ENCODE measurements around the gene LEPR. TPM values are rescaled to one million over a fixed set of nuclear protein-coding genes. Genes with fewer than 3 reads are reported as not detected.
A peak's percentile ranks its signal among the peaks of the same experiment; 100 is the strongest.

LEPR gene
- total and polyA plus RNA-seq, 2 donors from 2014 or later: 3.1 to 13.8 TPM

- H3K9ac ChIP-seq (ENCODE audit: low read length in 3 of 3): no peak overlapping the region
- TF ChIP-seq CTCF (IDR thresholded peaks at IDR 0.05; ENCODE audit: borderline replicate concordance, extremely low read depth, insufficient read depth): no peak
- no peak overlapping the region for H3K27ac ChIP-seq (ENCODE audit: low read depth in 2 of 2, low read length in 2 of 2)
- FAIRE-seq (no peak), DNase-seq (no peak)
- no peak overlapping the region for H3K4me3 ChIP-seq (ENCODE audit: low read length in 3 of 3)
- H3K36me3 ChIP-seq (ENCODE audit: control insufficient read depth in 2 of 3, insufficient read depth in 3 of 3, low read length in 3 of 3): no peaks in the 10 kb centered on the region
- intact Hi-C loops (cut with DNase I): no loop called here
- H3K27me3 ChIP-seq (ENCODE audit: control insufficient read depth, insufficient read depth, low read length): no peaks in the 10 kb centered on the region
- H3K9me3 ChIP-seq (ENCODE audit: control insufficient read depth in 2 of 3, insufficient read depth in 1 of 3, low read length in 3 of 3): no peaks in the 10 kb centered on the region
- peaks cover 0 to 30% (median 5%) of the 10 kb centered on the region in 3 donors for H3K4me1 ChIP-seq (ENCODE audit: control insufficient read depth in 2 of 3, insufficient read depth in 2 of 3, low read depth in 1 of 3, low read length in 3 of 3)
Measured at GRCh38 chr1:65412256-65412983, 8.0 kb upstream of the LEPR start.

GRCh38 chr1:65412984-65413375, 7.5 kb upstream of the LEPR start:
- no peak for TF ChIP-seq CTCF (IDR thresholded peaks at IDR 0.05; ENCODE audit: borderline replicate concordance, extremely low read depth, insufficient read depth)
- H3K4me3 ChIP-seq (ENCODE audit: low read length in 3 of 3): no peak overlapping the region
- H3K36me3 ChIP-seq (ENCODE audit: control insufficient read depth in 2 of 3, insufficient read depth in 3 of 3, low read length in 3 of 3): no peaks in the 10 kb centered on the region
- peaks cover 0 to 30% (median 7%) of the 10 kb centered on the region in 3 donors for H3K4me1 ChIP-seq (ENCODE audit: control insufficient read depth in 2 of 3, insufficient read depth in 2 of 3, low read depth in 1 of 3, low read length in 3 of 3)
- no peak overlapping the region for H3K9ac ChIP-seq (ENCODE audit: low read length in 3 of 3)
- H3K27ac ChIP-seq (ENCODE audit: low read depth in 2 of 2, low read length in 2 of 2): no peak overlapping the region
- no peak for FAIRE-seq
- no peak for DNase-seq
- intact Hi-C loops (cut with DNase I): no loop called here
- H3K27me3 ChIP-seq (ENCODE audit: control insufficient read depth, insufficient read depth, low read length): no peaks in the 10 kb centered on the region
- H3K9me3 ChIP-seq (ENCODE audit: control insufficient read depth in 2 of 3, insufficient read depth in 1 of 3, low read length in 3 of 3): no peaks in the 10 kb centered on the region

GRCh38 chr1:65414538-65414937, 5.9 kb upstream of the LEPR start:
- intact Hi-C loops (cut with DNase I): no loop called here
- Histone ChIP-seq H3K4me3 (ENCODE audit: low read length in 3 of 3) (no peak overlapping the region), H3K4me1 (ENCODE audit: control insufficient read depth in 2 of 3, insufficient read depth in 2 of 3, low read depth in 1 of 3, low read length in 3 of 3) (peaks cover 0 to 35% (median 8%) of the 10 kb centered on the region in 3 donors), H3K9me3 (ENCODE audit: control insufficient read depth in 2 of 3, insufficient read depth in 1 of 3, low read length in 3 of 3) (no peaks in the 10 kb centered on the region), H3K9ac (ENCODE audit: low read length in 3 of 3) (no peak overlapping the region), H3K27me3 (ENCODE audit: control insufficient read depth, insufficient read depth, low read length) (no peaks in the 10 kb centered on the region), H3K36me3 (ENCODE audit: control insufficient read depth in 2 of 3, insufficient read depth in 3 of 3, low read length in 3 of 3) (no peaks in the 10 kb centered on the region), H3K27ac (ENCODE audit: low read depth in 2 of 2, low read length in 2 of 2) (no peak overlapping the region)
- no peak for TF ChIP-seq CTCF (IDR thresholded peaks at IDR 0.05; ENCODE audit: borderline replicate concordance, extremely low read depth, insufficient read depth)
- peak; percentile 90 for FAIRE-seq
- DNase-seq: no peak
